ENCODE data around the gene STXBP6. TPM values are rescaled to one million over a fixed set of nuclear protein-coding genes. Genes with fewer than 3 reads are reported as not detected.

The STXBP6 gene
- total RNA-seq, 1 donor from 2014 or later = 11.0 TPM

GRCh38 chr14:25094171-25094907, 44.4 kb upstream of the STXBP6 start:
- no peaks in the 10 kb centered on the region for H3K79me2 ChIP-seq (ENCODE audit: low read depth)
- Mint-ChIP-seq H3K27me3 (ENCODE audit: insufficient read depth, low read depth) (no peaks in the 10 kb centered on the region), H3K36me3 (no peaks in the 10 kb centered on the region), H3K4me1 (no peaks in the 10 kb centered on the region), H3K27ac (no peak overlapping the region), H3K9me3 (no peaks in the 10 kb centered on the region), H3K4me3 (no peak overlapping the region)
- H3F3A ChIP-seq (ENCODE audit: low read depth) = no peaks in the 10 kb centered on the region
- no peaks in the 10 kb centered on the region for H3K4me1 ChIP-seq
- H3K9ac ChIP-seq = no peak overlapping the region
- TF ChIP-seq CTCF (IDR thresholded peaks at IDR 0.05) (no peak), EZH2 (IDR thresholded peaks at IDR 0.05) (no peak), EZH2phosphoT487 (IDR thresholded peaks at IDR 0.05) (no peak)
- H2AFZ ChIP-seq (replicated peaks) = peak overlapping the region; percentile 60
- peak; percentile 9 for DNase-seq (ENCODE audit: low spot score)
- H3K4me3 ChIP-seq = no peak overlapping the region
- no peaks in the 10 kb centered on the region for H4K20me1 ChIP-seq (ENCODE audit: low read depth)
- no peaks in the 10 kb centered on the region for H3K9me3 ChIP-seq (ENCODE audit: low read depth)
- no peaks in the 10 kb centered on the region for H3K36me3 ChIP-seq
- H3K27me3 ChIP-seq = no peaks in the 10 kb centered on the region
- no peak overlapping the region for H3K4me2 ChIP-seq
- no peak overlapping the region for H3K27ac ChIP-seq

- no peaks in the 10 kb centered on the region for H3K79me2 ChIP-seq (ENCODE audit: low read depth)
- no peak overlapping the region for H3K9ac ChIP-seq
- Mint-ChIP-seq H3K9me3 (no peaks in the 10 kb centered on the region), H3K27ac (no peak overlapping the region), H3K27me3 (ENCODE audit: insufficient read depth, low read depth) (no peaks in the 10 kb centered on the region), H3K4me1 (no peaks in the 10 kb centered on the region), H3K36me3 (no peaks in the 10 kb centered on the region), H3K4me3 (no peak overlapping the region)
- no peaks in the 10 kb centered on the region for H4K20me1 ChIP-seq (ENCODE audit: low read depth)
- no peaks in the 10 kb centered on the region for H3K36me3 ChIP-seq
- no peak for DNase-seq (ENCODE audit: low spot score)
- H3K27ac ChIP-seq = no peak overlapping the region
- TF ChIP-seq EZH2phosphoT487 (IDR thresholded peaks at IDR 0.05) = no peak
- no peak for TF ChIP-seq CTCF (IDR thresholded peaks at IDR 0.05)
- TF ChIP-seq EZH2 (IDR thresholded peaks at IDR 0.05) = no peak
- no peaks in the 10 kb centered on the region for H3K4me1 ChIP-seq
- no peak overlapping the region for H3K4me2 ChIP-seq
- H3F3A ChIP-seq (ENCODE audit: low read depth) = no peaks in the 10 kb centered on the region
- no peaks in the 10 kb centered on the region for H3K9me3 ChIP-seq (ENCODE audit: low read depth)
- no peaks in the 10 kb centered on the region for H3K27me3 ChIP-seq
- no peak overlapping the region for H3K4me3 ChIP-seq
- H2AFZ ChIP-seq (replicated peaks) = no peak overlapping the region
Measured at GRCh38 chr14:25092258-25092740, 42.4 kb upstream of the STXBP6 start.

- no peaks in the 10 kb centered on the region for H3K27me3 Mint-ChIP-seq (ENCODE audit: insufficient read depth, low read depth)
- H3F3A ChIP-seq (ENCODE audit: low read depth) = no peaks in the 10 kb centered on the region
Measured at GRCh38 chr14:25090716-25091454, 40.9 kb upstream of the STXBP6 start.

More at GRCh38 chr14:25090716-25091454, 40.9 kb upstream of the STXBP6 start:
- Mint-ChIP-seq H3K36me3 (no peaks in the 10 kb centered on the region), H3K4me3 (no peak overlapping the region), H3K9me3 (no peaks in the 10 kb centered on the region), H3K4me1 (no peaks in the 10 kb centered on the region), H3K27ac (no peak overlapping the region)
- Histone ChIP-seq H3K4me3 (no peak overlapping the region), H3K27ac (no peak overlapping the region), H3K79me2 (ENCODE audit: low read depth) (no peaks in the 10 kb centered on the region), H3K9ac (no peak overlapping the region), H3K4me1 (no peaks in the 10 kb centered on the region), H3K4me2 (no peak overlapping the region), H3K36me3 (no peaks in the 10 kb centered on the region), H2AFZ (replicated peaks) (peak overlapping the region; percentile 84), H3K27me3 (no peaks in the 10 kb centered on the region), H3K9me3 (ENCODE audit: low read depth) (no peaks in the 10 kb centered on the region), H4K20me1 (ENCODE audit: low read depth) (no peaks in the 10 kb centered on the region)
- DNase-seq (ENCODE audit: low spot score) = no peak
- no peak for TF ChIP-seq CTCF (IDR thresholded peaks at IDR 0.05)
- no peak for TF ChIP-seq EZH2 (IDR thresholded peaks at IDR 0.05)
- TF ChIP-seq EZH2phosphoT487 (IDR thresholded peaks at IDR 0.05) = no peak

Data from neural progenitor cell (in vitro differentiated cells).